Common myeloid progenitor, CD34-positive (primary cell): Measurements from ENCODE around the gene ASCC1.
A peak's percentile ranks its signal among the peaks of the same experiment; 100 is the strongest.
"Not testable (repeated sequence)": the region's sequence is repeated elsewhere in the genome, so short reads cannot be mapped to it uniquely, and the experiment has no call there.

Experiments
- CTCF ChIA-PET: fragments of 350-600 bp; sonication (Branson Sonifier 250); formaldehyde crosslinking; loops from one replicate; lab custom pipeline; 2021; ENCODE audit warnings: antibody characterized with exemption; lab: Charles Lee
- POLR2A ChIA-PET: fragments of 350-600 bp; sonication (Branson Sonifier 250); formaldehyde crosslinking; loops from one replicate; lab custom pipeline; 2021; ENCODE audit warnings: antibody characterized with exemption; lab: Charles Lee
- DNase-seq, 3 donors: peaks; one replicate each; pipeline versions ENCODE4 v3.0.0 to v3.0.0-alpha.2; 2013
- H3K27ac ChIP-seq, 2 experiments: 1 replicate in 1 of 2; 2 replicates in 1 of 2; pipeline ENCODE4 v1.7.0; 2013; ENCODE audit warnings: inconsistent platforms in 2 of 2, low read length in 2 of 2, mild to moderate bottlenecking in 2 of 2, low read depth in 1 of 2, moderate library complexity in 1 of 2; ENCODE audit not compliant: severe bottlenecking in 2 of 2, insufficient read depth in 1 of 2, poor library complexity in 1 of 2
- H3K27me3 ChIP-seq, 5 experiments: replicated peaks in 2 of 5; 1 replicate in 3 of 5; 2 replicates in 2 of 5; pipeline versions ENCODE4 v1.6.1 to v1.7.0; 2013; ENCODE audit warnings: low read length in 4 of 5, mild to moderate bottlenecking in 2 of 5, moderate library complexity in 2 of 5, inconsistent platforms in 1 of 5; ENCODE audit not compliant: insufficient read depth in 5 of 5, control insufficient read depth in 4 of 5
- H3K36me3 ChIP-seq, 4 experiments: 1 replicate in 2 of 4; 2 replicates in 2 of 4; pipeline versions ENCODE4 v1.6.1 to v1.7.0; 2013; ENCODE audit warnings: low read length in 3 of 4, control low read depth in 1 of 4, mild to moderate bottlenecking in 1 of 4; ENCODE audit not compliant: control insufficient read depth in 4 of 4, insufficient read depth in 4 of 4
- H3K4me1 ChIP-seq, 4 experiments: 1 replicate in 3 of 4; 2 replicates in 1 of 4; pipeline versions ENCODE4 v1.6.1 to v1.7.1; 2013; ENCODE audit warnings: low read length in 3 of 4, mild to moderate bottlenecking in 3 of 4, control low read depth in 1 of 4, inconsistent platforms in 1 of 4, moderate library complexity in 1 of 4; ENCODE audit not compliant: control insufficient read depth in 4 of 4, insufficient read depth in 4 of 4; ENCODE audit errors: control extremely low read depth in 1 of 4
- H3K4me3 ChIP-seq, 7 experiments: 1 replicate in 4 of 7; 2 replicates in 3 of 7; pipeline versions ENCODE4 v1.5.1 to v1.7.0; 2013; ENCODE audit warnings: mild to moderate bottlenecking in 7 of 7, low read length in 6 of 7, moderate library complexity in 6 of 7, inconsistent platforms in 2 of 7, low read depth in 2 of 7, control low read depth in 1 of 7; ENCODE audit not compliant: insufficient read depth in 4 of 7, control insufficient read depth in 1 of 7; ENCODE audit errors: extremely low read depth in 1 of 7
- H3K9me3 ChIP-seq, 5 experiments: 1 replicate in 4 of 5; 2 replicates in 1 of 5; pipeline versions ENCODE4 v1.6.1 to v1.7.1; 2013; ENCODE audit warnings: low read length in 4 of 5, mild to moderate bottlenecking in 2 of 5, inconsistent platforms in 1 of 5, low read depth in 1 of 5, moderate library complexity in 1 of 5; ENCODE audit not compliant: control insufficient read depth in 4 of 5, insufficient read depth in 2 of 5; ENCODE audit errors: control extremely low read depth in 1 of 5
- WGBS: methylation state at CpG from one replicate; pipeline ENCODE4 v1.1.5; 2013; ENCODE audit not compliant: insufficient coverage; 5-methylcytosine and 5-hydroxymethylcytosine counted together

Gene ASCC1

GRCh38 chr10:72223743-72224101 is 7.6 kb upstream of the ASCC1 start:
- no peaks in the 10 kb centered on the region for H3K9me3 ChIP-seq
- WGBS, result no CpG with 5 or more reads among the region's 1 CpG
- H3K27me3 ChIP-seq, result no peaks in the 10 kb centered on the region
- H3K36me3 ChIP-seq, result peaks cover 10 to 17% (median 13%) of the 10 kb centered on the region in 4 experiments
- POLR2A ChIA-PET, result no interaction called here
- DNase-seq, result no peak
- CTCF ChIA-PET, result interaction anchor here (0.6 to 1.9 kb wide), 13 partner anchors 14 to 327 kb away, joined by 3 to 9 read pairs (median 4); no protein-coding TSS in a partner anchor
- no peak overlapping the region for H3K4me3 ChIP-seq
- no peak overlapping the region for H3K27ac ChIP-seq
- H3K4me1 ChIP-seq, result peaks cover 5 to 9% (median 6%) of the 10 kb centered on the region in 4 experiments

- DNase-seq, result no peak
- H3K27ac ChIP-seq, result no peak overlapping the region
- H3K36me3 ChIP-seq, result peaks cover 10 to 12% (median 11%) of the 10 kb centered on the region in 4 experiments
- H3K9me3 ChIP-seq, result no peaks in the 10 kb centered on the region
- no peak overlapping the region for H3K4me3 ChIP-seq
- no peaks in the 10 kb centered on the region for H3K27me3 ChIP-seq
- H3K4me1 ChIP-seq, result peaks cover 14 to 30% (median 18%) of the 10 kb centered on the region in 4 experiments
- ChIA-PET POLR2A (interaction anchor here (0.6 kb wide), 2 partner anchors 99 to 151 kb away, joined by 3 to 4 read pairs; no protein-coding TSS in a partner anchor), CTCF (interaction anchor here (0.8 to 3.0 kb wide), 7 partner anchors 9 to 116 kb away, joined by 3 to 25 read pairs (median 5); no protein-coding TSS in a partner anchor)
- no CpG with 5 or more reads among the region's 1 CpG for WGBS
Observed at GRCh38 chr10:72221278-72221677, 5.2 kb upstream of the ASCC1 start.

GRCh38 chr10:72220637-72221036 is 4.6 kb upstream of the ASCC1 start:
- no peak for DNase-seq
- peaks cover 10 to 12% (median 11%) of the 10 kb centered on the region in 4 experiments for H3K36me3 ChIP-seq
- no peak overlapping the region for H3K4me3 ChIP-seq
- no peaks in the 10 kb centered on the region for H3K9me3 ChIP-seq
- 100% methylated on average over 3 of the region's 8 CpGs for WGBS
- H3K27me3 ChIP-seq, result no peaks in the 10 kb centered on the region
- ChIA-PET CTCF (interaction anchor here (0.9 to 3.0 kb wide), 3 partner anchors 94 to 117 kb away, joined by 3 to 25 read pairs (median 5); no protein-coding TSS in a partner anchor), POLR2A (interaction anchor here (0.6 to 0.7 kb wide), 2 partner anchors 100 to 423 kb away, joined by 4 read pairs; no protein-coding TSS in a partner anchor)
- H3K4me1 ChIP-seq, result peaks cover 13 to 30% (median 18%) of the 10 kb centered on the region in 4 experiments
- no peak overlapping the region for H3K27ac ChIP-seq

GRCh38 chr10:72219235-72219814 is 3.2 kb upstream of the ASCC1 start:
- Histone ChIP-seq H3K27me3 (no peaks in the 10 kb centered on the region), H3K4me1 (peaks cover 17 to 40% (median 26%) of the 10 kb centered on the region in 4 experiments), H3K4me3 (no peak overlapping the region), H3K9me3 (no peaks in the 10 kb centered on the region), H3K27ac (no peak overlapping the region), H3K36me3 (peaks cover 3 to 8% (median 6%) of the 10 kb centered on the region in 4 experiments)
- ChIA-PET POLR2A (no interaction called here), CTCF (interaction anchor here (0.6 to 2.1 kb wide), 7 partner anchors 18 to 700 kb away, joined by 3 to 10 read pairs (median 4); no protein-coding TSS in a partner anchor)
- DNase-seq, result no peak
- 92% methylated on average over 2 of the region's 6 CpGs for WGBS

GRCh38 chr10:72218726-72219125 is 2.6 kb upstream of the ASCC1 start:
- Histone ChIP-seq H3K27ac (peak overlapping the region in 1 of 2 experiments; percentile 32), H3K27me3 (no peaks in the 10 kb centered on the region), H3K36me3 (peaks cover 3 to 8% (median 5%) of the 10 kb centered on the region in 4 experiments), H3K9me3 (no peaks in the 10 kb centered on the region), H3K4me1 (peaks cover 17 to 40% (median 26%) of the 10 kb centered on the region in 4 experiments), H3K4me3 (no peak overlapping the region)
- POLR2A ChIA-PET, result no interaction called here
- DNase-seq, result no peak
- 40% methylated on average over 1 of the region's 2 CpGs for WGBS
- CTCF ChIA-PET, result interaction anchor here (0.6 to 2.1 kb wide), 7 partner anchors 19 to 700 kb away, joined by 3 to 10 read pairs (median 4); no protein-coding TSS in a partner anchor

GRCh38 chr10:72218325-72218724 is 2.2 kb upstream of the ASCC1 start:
- Histone ChIP-seq H3K36me3 (peaks cover 3 to 8% (median 5%) of the 10 kb centered on the region in 4 experiments), H3K27ac (peak overlapping the region in 1 of 2 experiments; percentile 32), H3K9me3 (no peaks in the 10 kb centered on the region), H3K4me1 (peaks cover 17 to 40% (median 26%) of the 10 kb centered on the region in 4 experiments), H3K4me3 (no peak overlapping the region), H3K27me3 (no peaks in the 10 kb centered on the region)
- ChIA-PET POLR2A (interaction anchor here (0.5 kb wide), 1 partner anchor 124 kb away, joined by 3 read pairs; no protein-coding TSS in a partner anchor), CTCF (interaction anchor here (0.6 to 2.1 kb wide), 6 partner anchors 19 to 699 kb away, joined by 3 to 9 read pairs (median 4); no protein-coding TSS in a partner anchor)
- WGBS, result no CpG with 5 or more reads among the region's 1 CpG
- DNase-seq, result peak; percentile 25 to 82 (median 72)

GRCh38 chr10:72211832-72212231 is 4.2 kb downstream of the ASCC1 start:
- Histone ChIP-seq H3K36me3 (peaks cover 3 to 28% (median 12%) of the 10 kb centered on the region in 4 experiments), H3K4me1 (peaks cover 6 to 16% (median 12%) of the 10 kb centered on the region in 4 experiments)
- H3K27me3 ChIP-seq, H3K27ac ChIP-seq, DNase-seq, POLR2A ChIA-PET, H3K9me3 ChIP-seq, H3K4me3 ChIP-seq: not testable (repeated sequence)
- CTCF ChIA-PET, result interaction anchor here (1.5 kb wide), 1 partner anchor 10 kb away, joined by 3 read pairs; no protein-coding TSS in a partner anchor
- 100% methylated on average over 2 of the region's 2 CpGs for WGBS
